ENCODE results near the gene RNF223. TPM values are rescaled to one million over a fixed set of nuclear protein-coding genes. Genes with fewer than 3 reads are reported as not detected.
"Not testable (repeated sequence)": the region's sequence is repeated elsewhere in the genome, so short reads cannot be mapped to it uniquely, and the experiment has no call there.

Gene RNF223
- polyA plus RNA-seq, 10 donors = 0.08 to 0.16 (median 0.11) TPM; not detected in 5

DNA sequence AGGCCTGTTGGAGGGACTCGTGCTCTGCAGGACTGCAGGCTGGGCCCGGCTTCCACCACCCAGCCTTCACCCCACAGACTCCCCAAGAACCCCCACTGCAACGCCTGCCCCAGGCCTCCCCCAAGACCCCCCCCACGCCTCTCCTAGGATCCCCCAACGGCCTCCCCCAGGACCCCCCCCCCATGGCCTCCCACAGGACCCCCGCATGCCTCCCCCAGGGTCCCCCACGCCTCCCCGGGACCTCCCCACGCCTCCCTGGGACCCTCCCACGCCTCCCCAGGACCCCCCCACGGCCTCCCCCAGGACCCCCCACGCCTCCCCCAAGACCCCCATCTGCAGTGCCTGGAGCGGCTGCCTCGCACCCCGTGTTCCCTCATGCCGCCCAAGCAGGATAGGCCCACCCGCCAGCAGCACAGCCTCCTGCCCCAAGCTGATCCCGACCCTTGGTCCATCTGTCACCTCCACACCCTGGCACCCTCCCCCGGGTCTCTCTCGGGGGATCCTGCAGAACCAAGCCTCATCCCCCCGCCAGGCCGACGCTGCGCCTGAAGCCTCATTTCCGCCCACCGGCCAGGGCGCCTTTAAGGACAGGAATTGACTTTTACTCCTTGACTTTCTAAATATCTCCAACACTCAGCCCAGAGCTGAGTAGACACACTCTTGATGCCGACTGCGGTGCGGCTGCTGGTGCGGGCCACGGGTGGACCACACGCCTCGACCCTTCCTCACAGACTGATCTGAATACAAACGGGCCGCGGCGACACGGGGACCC lies 14.1 kb upstream of the RNF223 start:
- DNase-seq = no peak

DNA sequence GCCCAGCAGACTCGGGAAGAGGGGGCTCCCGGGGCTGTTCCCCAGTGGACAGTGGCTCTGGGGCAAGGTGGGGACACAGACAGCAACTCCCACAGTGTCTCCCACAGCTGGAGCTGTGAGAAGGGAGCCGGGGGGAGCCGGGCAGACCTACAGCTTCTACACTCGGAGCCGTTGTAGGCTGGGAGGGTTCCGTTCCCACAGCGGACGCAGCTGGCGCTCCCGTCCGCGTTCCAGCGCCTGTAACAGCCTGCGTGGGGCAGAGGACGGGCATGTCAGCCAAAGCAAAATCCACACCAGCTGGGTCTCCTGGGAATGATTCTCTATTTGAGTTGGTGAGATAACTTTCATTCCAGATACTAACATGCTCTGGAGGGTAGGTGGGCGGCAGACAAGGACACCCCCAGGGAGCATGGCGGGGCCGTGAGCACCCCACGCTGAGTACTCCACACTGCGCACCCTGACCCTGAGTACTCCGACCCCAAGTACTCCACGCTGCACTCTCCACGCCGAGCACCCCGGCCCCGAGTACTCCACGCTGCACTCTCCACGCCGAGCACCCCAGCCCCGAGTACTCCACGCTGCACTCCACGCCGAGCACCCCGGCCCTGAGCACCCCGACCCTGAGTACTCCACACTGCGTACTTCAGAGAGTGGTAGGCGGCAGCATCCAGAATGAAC lies 13.4 kb upstream of the RNF223 start:
- DNase-seq = no peak

DNA sequence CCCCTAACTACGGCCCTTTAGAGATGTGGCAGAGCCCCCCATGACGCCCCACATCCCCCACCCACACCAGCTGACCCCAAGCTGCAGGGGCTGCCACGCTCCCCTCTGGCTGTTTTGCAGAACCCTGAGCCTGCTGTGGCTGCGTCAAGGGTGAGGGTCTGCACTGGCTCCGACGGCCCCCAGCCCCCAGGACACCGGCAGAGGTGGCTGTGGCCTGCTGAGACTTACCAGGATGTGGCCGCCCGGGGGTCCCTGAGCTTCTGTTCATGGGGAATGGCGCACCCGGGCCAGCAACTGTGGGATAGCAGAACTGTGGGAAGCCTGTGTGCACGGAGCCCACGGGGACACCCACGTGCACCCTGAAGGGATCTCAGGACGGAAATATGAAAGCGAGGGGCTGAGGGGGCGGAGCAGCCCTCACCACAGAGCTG lies 12.8 kb upstream of the RNF223 start:
- no peak for DNase-seq

DNA sequence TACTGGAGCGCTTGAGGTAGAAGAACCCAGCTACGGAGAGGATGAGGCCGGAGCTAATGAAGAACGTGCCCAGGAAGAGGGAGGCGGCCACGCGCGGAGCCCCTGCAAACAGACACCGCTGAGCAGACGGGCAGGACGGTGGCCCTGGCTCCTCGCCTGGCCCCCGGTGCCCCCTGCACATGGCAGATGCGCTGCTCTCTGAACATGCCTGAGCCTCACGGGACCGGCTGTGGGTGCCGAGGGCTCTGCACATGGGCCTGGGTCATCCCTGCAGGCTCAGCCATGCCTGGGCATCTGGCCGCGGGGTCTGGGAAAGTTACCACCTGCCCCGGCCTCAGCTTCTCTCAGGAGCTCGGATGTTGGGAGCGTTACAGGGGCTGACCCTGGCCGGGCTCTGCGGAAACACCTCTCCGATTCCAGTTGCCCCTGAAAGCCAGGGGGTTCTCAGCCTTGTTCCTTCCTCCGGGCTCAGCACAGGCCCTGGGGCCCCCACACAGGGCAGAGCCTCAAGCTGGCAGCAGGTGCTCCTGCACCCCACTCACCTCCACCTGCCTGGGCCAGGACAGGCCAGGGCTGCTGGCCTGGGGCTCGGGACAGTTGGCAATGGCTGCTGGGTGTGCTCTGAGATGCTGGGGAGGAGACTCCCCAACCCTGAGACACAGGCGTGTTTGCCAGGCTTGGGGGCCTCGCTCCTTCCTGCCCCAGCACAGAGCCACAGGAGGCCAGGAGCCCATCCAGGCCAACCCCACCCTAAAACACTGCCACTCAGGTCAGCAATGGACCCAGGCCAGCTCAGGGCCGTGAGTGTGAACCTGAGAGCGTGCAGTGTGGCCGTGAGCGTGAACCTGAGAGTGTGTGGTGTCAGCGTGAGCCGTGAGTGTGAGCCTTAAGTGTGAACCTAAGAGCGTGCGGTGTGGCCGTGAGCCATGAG lies 12.1 kb upstream of the RNF223 start:
- no peak for DNase-seq

DNA sequence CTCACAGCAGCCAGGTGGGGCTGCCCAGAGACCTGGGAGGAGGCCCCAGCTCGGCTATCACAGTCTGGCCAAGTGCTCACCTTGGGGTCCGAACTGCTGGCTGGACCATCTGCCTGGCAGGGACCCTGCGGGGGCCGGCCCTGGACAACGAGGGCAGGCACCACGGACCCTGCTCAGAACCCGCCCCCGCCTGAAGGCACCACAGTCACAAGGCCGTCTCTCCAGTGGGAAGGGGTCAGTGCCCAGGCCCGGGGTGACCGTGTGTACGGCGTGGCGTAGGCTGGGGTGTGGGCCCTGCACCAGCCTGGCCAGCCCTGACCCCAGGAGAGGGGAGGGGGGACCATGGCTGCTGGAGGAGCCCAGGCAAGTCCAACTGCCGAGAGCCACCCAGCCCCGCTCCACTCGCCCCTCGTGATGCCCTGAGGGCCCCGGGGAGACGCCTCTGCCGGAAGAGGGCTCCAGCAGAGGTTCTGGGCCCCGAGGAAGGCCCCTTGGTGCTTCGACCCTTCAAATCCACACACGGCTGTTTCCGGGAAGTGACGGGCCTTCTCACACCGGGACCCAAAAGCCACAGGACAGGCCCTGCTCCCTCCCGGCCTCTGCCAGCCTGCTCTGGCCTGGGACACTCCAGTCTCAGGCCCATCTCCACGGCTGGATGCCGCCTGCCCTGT lies 11.2 kb upstream of the RNF223 start:
- DNase-seq = no peak

DNA sequence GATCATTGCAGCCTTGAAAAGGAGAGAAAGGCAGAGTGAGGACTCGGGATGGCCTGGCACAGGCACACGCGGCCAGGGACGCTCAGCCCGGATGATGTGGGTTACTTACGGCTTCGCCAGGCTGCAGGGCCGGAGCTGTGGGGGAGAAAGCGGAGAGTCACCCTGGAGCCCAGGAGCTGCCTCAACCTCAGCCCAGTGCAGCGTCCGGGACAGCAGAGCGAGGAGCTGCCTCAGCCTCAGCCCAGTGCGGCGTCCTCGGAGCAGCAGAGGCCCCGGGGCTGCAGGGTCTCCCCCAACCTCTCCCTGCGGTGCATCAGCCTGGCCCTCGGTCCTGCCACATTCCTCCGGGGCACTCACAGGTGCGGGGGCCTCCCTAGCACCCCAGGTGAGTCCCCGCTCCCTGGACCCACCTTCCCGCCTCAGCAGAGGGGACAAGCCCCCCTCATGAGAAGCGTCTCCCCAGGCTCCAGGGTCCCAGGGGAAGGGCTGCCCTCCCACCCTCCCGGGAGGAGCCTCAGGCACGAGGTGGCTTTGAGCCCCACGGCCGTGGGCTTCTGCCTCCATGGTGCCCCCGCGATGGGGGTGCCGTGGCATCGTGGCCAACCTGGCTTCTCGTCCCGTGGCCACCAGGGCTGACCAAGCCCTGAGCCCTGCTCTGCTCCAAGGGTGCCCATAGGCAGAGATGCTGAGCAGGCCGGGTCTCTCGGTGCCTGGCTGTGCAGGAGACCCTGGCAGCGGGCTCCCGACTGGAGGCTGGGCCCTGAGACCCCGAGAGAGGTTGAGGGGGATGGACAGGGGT lies 10.5 kb upstream of the RNF223 start:
- no peak for DNase-seq

DNA sequence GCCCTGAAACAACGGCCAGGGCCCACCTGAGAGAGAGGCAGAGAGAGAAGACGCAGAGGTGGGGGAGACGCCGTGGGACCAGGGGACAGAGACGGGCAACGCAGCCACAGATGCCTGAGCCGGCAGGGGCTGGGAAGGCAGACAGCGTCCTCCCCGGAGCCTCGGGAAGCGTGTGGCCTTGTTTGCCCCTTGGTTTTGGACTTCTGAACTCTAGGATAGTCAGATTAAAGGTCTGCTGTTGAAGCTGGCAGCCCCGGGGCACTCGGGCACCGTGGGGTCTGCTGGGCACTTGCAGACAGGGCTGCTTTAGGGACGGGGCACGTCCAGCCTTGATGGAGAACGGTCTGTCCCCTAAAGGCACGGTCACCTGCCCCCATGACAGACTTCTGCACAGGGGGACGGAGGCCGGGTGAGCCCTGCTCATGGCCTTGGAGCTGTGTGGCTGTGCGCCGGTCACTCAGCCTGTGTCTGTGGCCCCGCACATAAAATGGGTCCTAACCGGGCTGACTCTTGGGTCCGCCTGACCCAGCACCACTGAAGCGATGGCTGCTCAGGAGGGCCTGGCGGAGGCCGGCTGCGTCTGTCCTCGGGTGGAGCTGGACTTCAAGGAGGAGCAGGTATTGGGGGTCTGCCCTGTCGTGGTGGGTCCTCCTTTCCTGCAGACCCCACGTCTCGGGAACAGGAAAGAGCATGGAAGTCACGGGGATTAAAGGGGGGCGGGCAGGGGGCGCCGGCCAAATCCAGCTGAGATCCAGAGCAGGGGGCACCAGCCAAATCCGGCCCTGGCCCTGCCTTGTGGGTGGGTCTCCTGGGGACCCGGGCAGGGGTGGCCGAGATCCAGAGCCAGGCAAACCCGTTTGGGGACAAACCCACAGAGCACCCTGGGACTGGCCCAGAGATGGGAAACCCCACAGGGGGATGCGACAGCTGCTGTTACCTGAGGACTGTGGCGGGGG lies 9.6 kb upstream of the RNF223 start:
- DNase-seq = no peak

DNA sequence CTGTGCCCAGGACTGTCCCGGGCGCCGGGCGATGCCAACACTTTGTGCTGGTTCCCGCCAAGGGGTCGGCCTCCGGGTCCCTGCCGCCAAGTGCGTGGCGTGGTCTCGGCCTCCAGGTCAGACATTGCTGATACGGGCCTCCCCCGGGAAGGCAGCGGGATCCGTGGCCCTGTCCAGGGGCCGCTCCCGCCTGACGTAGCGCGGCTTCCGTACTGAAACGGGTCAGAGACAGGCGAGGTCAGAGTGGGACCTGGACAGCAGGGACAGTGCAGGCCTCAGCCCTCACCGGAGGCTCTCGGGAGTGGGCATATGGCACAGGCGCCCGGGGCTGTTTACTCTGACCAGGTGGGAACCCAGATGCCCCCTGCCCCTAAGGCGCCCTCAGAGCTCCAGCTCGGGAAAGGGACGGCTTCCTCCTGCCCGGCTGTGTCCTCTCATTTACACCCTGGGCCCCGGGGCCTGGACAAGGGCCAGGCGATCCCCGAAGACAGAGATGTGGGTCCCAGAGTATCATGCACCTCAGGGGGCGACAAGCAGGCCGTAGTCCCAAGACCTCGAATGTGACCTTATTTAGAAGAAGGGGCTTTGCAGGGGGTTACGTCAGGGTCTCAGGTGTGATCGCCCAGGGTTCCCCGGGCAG lies 8.8 kb upstream of the RNF223 start:
- DNase-seq = no peak

DNA sequence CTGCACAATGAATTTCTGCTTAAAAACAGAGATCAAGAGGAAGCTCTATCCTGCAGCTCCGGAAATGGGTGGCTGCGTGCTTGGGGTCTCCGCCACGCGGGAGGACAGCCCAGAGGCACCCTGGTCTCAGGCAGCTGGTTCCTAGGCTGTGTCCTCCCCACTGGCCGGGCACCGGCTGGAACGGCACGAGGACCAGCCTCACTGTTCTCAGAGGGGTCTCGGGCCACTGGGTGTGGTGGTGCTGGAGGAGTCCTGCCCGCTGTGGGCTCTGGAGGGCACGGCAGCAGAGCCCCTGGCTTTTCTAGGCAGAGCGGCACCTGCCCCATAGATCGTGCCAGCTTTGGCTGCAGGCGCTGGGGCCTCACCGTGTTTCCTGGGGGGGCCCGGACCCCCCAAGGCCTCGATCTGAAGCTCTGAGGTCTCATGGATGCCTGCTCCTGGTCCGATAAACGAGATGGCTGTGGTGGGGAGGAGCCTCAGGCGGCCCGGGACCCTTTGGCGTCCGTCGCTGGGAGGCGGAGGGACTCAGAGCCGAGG lies 8.2 kb upstream of the RNF223 start:
- DNase-seq = no peak

DNA sequence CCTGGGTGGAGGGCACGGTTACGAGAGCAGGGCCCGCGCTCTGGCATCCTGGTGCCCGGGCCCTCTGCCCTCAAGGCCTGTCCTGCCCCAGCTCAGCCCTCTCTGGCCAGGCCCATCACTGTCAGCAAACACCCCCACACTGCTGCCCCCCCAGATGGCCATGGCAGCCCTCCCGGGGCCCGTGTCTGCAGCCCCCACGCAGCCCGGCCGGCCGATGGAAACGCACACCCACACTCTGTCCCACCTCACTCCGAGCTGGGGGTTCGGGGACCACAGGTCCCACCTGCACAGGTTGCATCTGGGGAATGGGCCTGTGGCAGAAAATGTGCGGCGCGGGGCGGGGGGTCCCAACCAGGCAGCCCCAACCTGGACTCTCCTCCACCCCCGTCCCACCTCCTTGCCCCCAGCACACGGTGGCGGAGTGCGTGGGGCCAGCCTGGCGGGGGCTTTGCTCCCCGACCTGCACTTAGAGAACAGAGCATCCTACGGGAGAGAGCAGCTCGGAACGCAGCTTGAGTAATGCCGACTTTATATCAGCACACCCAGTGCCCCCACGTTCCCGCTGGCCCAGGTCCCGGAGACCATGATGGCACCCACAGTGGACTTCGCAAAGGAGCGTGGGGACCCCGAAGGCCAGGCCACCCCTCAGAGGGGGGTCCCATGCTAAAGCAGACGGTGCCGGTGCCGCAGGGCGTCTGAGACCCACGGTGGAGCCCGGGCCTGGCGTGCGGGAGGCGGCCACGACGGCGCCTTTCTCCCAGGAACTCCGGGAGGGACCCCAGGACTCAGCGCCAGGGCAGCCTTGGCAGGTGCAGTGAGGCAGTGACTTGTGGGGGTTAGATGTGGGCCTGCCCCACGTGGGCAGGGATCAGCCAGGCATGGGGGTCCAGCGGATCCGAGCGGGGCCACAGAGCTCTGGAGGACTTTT lies 7.5 kb upstream of the RNF223 start:
- DNase-seq = peak in 1 of 3 donors; percentile 7

DNA sequence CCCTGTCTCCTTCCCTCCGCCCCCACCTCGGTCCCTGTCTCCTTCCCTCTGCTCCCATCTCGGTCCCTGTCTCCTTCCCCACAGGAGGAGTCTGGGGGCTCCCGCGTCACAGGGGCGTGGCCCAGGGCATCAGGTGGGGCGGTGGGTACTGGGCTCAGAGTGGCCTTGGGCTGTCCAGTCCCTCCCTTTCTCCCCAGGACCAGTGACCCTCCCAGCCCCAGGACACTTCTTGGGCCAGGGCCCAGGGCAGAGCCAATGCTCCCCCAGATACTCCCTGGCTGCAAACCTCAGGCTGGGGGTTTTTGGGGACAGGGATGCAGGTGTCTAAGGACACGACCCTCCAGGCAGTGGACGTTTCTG lies 6.8 kb upstream of the RNF223 start:
- DNase-seq = peak in 1 of 3 donors; percentile 7

DNA sequence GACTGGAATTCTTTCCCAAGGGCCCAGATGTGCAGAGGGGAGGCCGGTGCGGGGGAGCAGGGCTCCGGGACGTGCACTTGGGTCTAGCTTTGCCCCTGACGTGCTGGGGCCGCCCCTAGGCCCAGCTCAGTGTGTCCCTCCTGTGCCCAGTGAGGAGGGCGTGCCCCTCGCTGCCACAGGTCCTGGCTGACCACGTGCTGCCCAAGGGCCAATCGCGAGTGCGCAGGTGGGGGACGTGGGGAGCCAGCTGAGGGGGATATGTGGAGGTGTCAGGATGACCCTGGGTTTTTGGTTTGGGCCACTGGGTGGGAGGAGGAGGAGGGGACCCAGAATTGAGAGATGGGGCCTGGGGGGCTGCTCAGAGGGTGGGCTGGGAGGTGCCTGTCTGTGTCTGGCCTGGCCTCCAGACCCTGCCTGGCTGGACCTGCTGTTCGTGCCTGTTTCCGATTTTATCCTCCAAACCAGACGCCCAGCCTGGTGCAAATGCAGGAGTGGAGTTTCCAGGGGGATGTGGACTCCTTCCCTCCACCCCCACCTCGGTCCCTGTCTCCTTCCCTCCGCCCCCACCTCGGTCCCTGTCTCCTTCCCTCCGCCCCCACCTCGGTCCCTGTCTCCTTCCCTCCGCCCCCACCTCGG lies 6.1 kb upstream of the RNF223 start:
- DNase-seq = peak; percentile 54 to 88 (median 65)

DNA sequence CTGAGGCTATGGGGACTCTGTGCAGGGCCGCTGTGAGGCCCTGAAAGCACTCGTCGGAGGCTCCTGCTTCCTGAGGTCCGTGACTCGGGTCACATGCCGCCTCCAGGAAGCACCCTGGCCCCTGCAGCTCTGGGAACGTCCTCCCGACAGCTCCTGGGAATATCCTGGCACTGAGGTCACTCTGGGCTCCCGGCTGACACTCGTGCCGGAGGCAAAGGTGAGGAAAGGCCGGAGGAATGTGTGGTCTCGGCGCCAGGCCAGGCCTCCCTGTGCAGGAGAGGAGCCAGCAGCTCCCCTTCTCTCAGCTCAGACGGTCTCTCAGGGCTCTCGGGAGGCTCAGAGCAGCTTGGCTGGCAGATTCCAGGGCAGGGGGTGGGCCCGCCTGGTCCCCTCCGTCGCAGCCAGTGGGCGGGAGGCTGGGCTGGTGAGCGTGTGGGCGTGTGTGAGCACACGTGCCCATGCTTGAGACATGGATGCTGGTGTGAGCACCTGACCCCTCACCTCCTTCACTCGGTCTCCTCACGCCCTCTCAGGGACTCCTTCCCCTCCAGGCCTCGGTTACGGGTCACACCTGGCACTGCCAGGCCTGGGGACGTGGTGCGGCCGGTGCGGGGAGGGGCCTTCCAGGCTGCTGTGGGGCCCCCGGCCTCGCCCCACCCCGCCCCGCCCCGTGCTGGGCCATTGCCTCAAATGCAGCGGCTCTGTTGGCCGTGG lies 5.5 kb upstream of the RNF223 start:
- peak; percentile 34 to 78 (median 68) for DNase-seq

DNA sequence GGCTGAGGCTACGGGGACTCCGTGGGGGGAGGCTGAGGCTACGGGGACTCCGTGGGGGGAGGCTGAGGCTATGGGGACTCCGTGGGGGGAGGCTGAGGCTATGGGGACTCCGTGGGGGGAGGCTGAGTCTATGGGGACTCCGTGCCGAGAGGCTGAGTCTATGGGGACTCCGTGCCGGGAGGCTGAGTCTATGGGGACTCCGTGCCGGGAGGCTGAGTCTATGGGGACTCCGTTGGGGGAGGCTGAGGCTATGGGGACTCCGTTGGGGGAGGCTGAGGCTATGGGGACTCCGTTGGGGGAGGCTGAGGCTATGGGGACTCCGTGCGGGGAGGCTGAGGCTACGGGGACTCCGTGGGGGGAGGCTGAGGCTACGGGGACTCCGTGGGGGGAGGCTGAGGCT lies 3.3 kb upstream of the RNF223 start:
- DNase-seq = not testable (repeated sequence)

DNA sequence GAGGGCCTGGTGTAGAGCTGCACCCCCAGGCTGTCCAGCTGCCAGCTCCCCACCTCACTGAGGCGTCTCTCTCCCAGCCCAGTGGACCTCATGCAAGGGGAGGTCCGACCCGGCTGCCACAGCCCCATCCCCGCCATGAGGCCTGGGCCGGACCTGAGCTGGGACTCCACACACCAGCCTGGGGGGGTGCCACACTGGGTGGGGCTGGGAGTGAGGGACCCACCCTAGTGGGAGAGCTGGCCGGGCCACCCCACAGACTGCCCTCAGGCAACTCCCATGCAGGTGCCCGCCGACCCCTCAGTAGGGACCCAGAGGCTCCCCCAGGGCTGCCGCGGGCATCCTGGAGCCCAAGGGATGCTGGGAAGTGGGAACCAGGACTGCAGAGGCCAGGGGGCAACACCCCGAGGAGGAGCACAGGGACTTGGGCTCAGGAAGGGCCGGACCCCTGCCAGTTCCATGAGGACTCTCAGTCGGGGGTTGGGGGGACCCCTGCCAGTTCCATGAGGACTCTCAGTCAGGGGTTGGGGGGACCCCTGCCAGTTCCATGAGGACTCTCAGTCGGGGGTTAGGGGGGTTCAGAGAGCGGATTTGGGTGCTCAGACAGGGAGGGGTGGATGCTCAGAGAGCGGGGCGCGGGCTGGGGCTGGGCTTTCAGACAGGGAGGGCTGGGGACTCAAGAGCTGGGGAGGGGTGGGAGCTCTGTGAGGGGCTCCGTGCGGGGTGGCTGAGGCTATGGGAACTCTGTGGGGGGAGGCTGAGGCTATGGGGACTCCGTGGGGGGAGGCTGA lies 1.2 kb upstream of the RNF223 start:
- DNase-seq = no peak

Measured in muscle of back (tissue), 11 donors.